HepG2 (cell line): ENCODE results near the gene GABRR2. TPM values are rescaled to one million over a fixed set of nuclear protein-coding genes. Genes with fewer than 3 reads are reported as not detected.

Experiments
- ATAC-seq: fragments of 200-7000 bp; cut with Tn5 transposase; 3 replicates; pipeline ENCODE4 v1.9.1; 2020; ENCODE audit warnings: mild to moderate bottlenecking, moderate library complexity
- BruUV-seq: library from RNA; stranded (reverse); fragments of 400-500 nt; replicated peaks from 2 replicates; lab custom pipeline; 2021; lab: Mats Ljungman, UMichigan
- CTCF ChIA-PET: fragments of 300-600 bp; formaldehyde crosslinking; extraction: SDS; loops from one replicate; lab custom pipeline; 2021; ENCODE audit warnings: low total read pairs, inconsistent platforms, low intra/inter-chr PET ratio; lab: Yijun Ruan, JAX
- POLR2A ChIA-PET: fragments of 350-600 bp; sonication (Branson Sonifier 250); formaldehyde crosslinking; loops from one replicate; lab custom pipeline; 2020; ENCODE audit warnings: antibody characterized with exemption, inconsistent platforms; lab: Yijun Ruan, JAX
- DNase-seq: peaks from one replicate; pipeline ENCODE4 v3.0.0-alpha.2; 2015; ENCODE audit warnings: low spot score
- FAIRE-seq: peaks from 3 replicates; lab custom pipeline; 2011; peaks lifted over from hg19 to GRCh38; lab: Jason Lieb, UNC
- H2AFZ ChIP-seq: one replicate; pipeline ENCODE4 v1.6.1; 2011; ENCODE audit warnings: low read length, inconsistent platforms
- H3K27ac ChIP-seq: fragments of 300-600 bp; 3 replicates; pipeline ENCODE4 v1.8.0; 2011; ENCODE audit warnings: mixed run types, mild to moderate bottlenecking, mixed read lengths, low read length, inconsistent platforms; ENCODE audit not compliant: insufficient read depth; ENCODE audit errors: extremely low read length
- H3K27me3 ChIP-seq, 2 experiments: fragments of 200-600 bp in 1 of 2; 2 replicates in 1 of 2; 3 replicates in 1 of 2; pipeline versions ENCODE4 v1.6.0 to v1.8.0; 2011; ENCODE audit warnings: low read length in 2 of 2, mild to moderate bottlenecking in 2 of 2, moderate library complexity in 2 of 2, inconsistent platforms in 1 of 2; ENCODE audit not compliant: insufficient read depth in 2 of 2, control insufficient read depth in 1 of 2
- H3K36me3 ChIP-seq, 2 experiments: fragments of 200-600 bp in 1 of 2; replicated peaks in 1 of 2; 2 replicates in 1 of 2; 3 replicates in 1 of 2; pipeline versions ENCODE4 v1.5.1 to v1.8.0; 2011; ENCODE audit warnings: low read length in 2 of 2, inconsistent platforms in 1 of 2; ENCODE audit not compliant: insufficient read depth in 2 of 2, control insufficient read depth in 1 of 2
- H3K4me1 ChIP-seq: 2 replicates; pipeline ENCODE4 v1.5.1; 2012; ENCODE audit warnings: low read length, inconsistent platforms; ENCODE audit not compliant: insufficient read depth
- H3K4me2 ChIP-seq: 2 replicates; pipeline ENCODE4 v1.6.0; 2011; ENCODE audit warnings: low read depth, low read length, inconsistent platforms
- H3K4me3 ChIP-seq, 3 experiments: fragments of 200-600 bp in 1 of 3; sonication (generic), shearing (Covaris generic) in 1 of 3; replicated peaks in 1 of 3; 2 replicates each; pipeline ENCODE4 v1.5.1; 2011 to 2016; ENCODE audit warnings: low read length in 3 of 3, inconsistent platforms in 2 of 3, low read depth in 2 of 3, mild to moderate bottlenecking in 2 of 3, control low read depth in 1 of 3, mixed read lengths in 1 of 3; ENCODE audit not compliant: insufficient read depth in 1 of 3
- H3K79me2 ChIP-seq: one replicate; pipeline ENCODE4 v1.6.1; 2011; ENCODE audit warnings: low read length, inconsistent platforms; ENCODE audit not compliant: insufficient read depth
- H3K9ac ChIP-seq: 2 replicates; pipeline ENCODE4 v1.6.0; 2011; ENCODE audit warnings: mild to moderate bottlenecking, low read depth, low read length, inconsistent platforms; ENCODE audit not compliant: insufficient read depth
- H3K9me3 ChIP-seq: 2 replicates; pipeline ENCODE4 v1.5.1; 2012; ENCODE audit warnings: mild to moderate bottlenecking, low read length
- H4K20me1 ChIP-seq: 2 replicates; pipeline ENCODE4 v1.6.0; 2011; ENCODE audit warnings: inconsistent platforms, mild to moderate bottlenecking, low read length, moderate library complexity; ENCODE audit not compliant: insufficient read depth
- EED ChIP-seq: sonication (generic); formaldehyde crosslinking; IDR thresholded peaks from 2 replicates; pipeline ENCODE4 v1.5.0; 2020; ENCODE audit warnings: mild to moderate bottlenecking, missing genetic modification reagents
- FOSL2 ChIP-seq: sonication (generic); formaldehyde crosslinking; IDR thresholded peaks from 2 replicates; pipeline ENCODE4 v1.4.0; 2020; ENCODE audit warnings: missing genetic modification reagents
- GATA4 ChIP-seq: sonication (generic); IDR thresholded peaks from 2 replicates; pipeline ENCODE4 v1.6.1; 2016; ENCODE audit warnings: antibody characterized with exemption, low read depth, borderline replicate concordance
- GFI1 ChIP-seq: sonication (generic); formaldehyde crosslinking; IDR thresholded peaks from 2 replicates; pipeline ENCODE4 v1.5.0; 2020; ENCODE audit warnings: missing genetic modification reagents, mild to moderate bottlenecking, borderline replicate concordance
- RNF219 ChIP-seq: sonication (generic); formaldehyde crosslinking; IDR thresholded peaks from 2 replicates; pipeline ENCODE4 v1.5.0; 2020; ENCODE audit warnings: mild to moderate bottlenecking, missing genetic modification reagents
- SRSF9 ChIP-seq: fragments of 200-400 bp; formaldehyde crosslinking; IDR thresholded peaks from 2 replicates; pipeline ENCODE4 v1.6.1; 2018; ENCODE audit warnings: borderline replicate concordance, mild to moderate bottlenecking, low read depth, low read length; ENCODE audit not compliant: insufficient read depth, poor library complexity, severe bottlenecking
- WIZ ChIP-seq: sonication (generic); formaldehyde crosslinking; IDR thresholded peaks from 2 replicates; pipeline ENCODE4 v1.5.1; 2020; ENCODE audit warnings: mild to moderate bottlenecking, missing genetic modification reagents
- ZNF350 ChIP-seq: sonication (generic); formaldehyde crosslinking; IDR thresholded peaks from 2 replicates; pipeline ENCODE4 v1.4.0; 2020; ENCODE audit warnings: mild to moderate bottlenecking, low read depth, missing genetic modification reagents, borderline replicate concordance
- ZNF512B ChIP-seq: sonication (generic); formaldehyde crosslinking; IDR thresholded peaks from 2 replicates; pipeline ENCODE4 v1.5.1; 2020; ENCODE audit warnings: missing genetic modification reagents, mild to moderate bottlenecking, borderline replicate concordance
- WGBS: methylation state at CpG from one replicate; pipeline ENCODE4 v1.1.6; 2017; ENCODE audit warnings: low lambda C conversion rate; 5-methylcytosine and 5-hydroxymethylcytosine counted together
- in situ Hi-C: cut with HindIII; loops from 2 replicates; pipeline ENCODE4 v1.10.0; 2017; ENCODE audit warnings: low pct_unique_long_range_greater_than_20kb; ENCODE audit not compliant: extremely low pct_ligation_motif_present
- intact Hi-C: fragments of 100-400 bp; cut with micrococcal nuclease; formaldehyde crosslinking; loops from one replicate; pipeline ENCODE4 v1.10.0; 2022; ENCODE audit not compliant: unreplicated experiment
- polyA plus RNA-seq, 8 experiments: library from polyadenylated mRNA; depleted of rRNA in 3 of 8; stranded (reverse) in 7 of 8; unstranded in 1 of 8; fragments of >200 nt; fragmentation: Illumina TruSeq in 4 of 8; extraction: Trizol in 4 of 8; gene quantifications; 2 replicates each; pipeline versions ENCODE4 v1.2.1 to v1.2.3, GENCODE V29; 2011 to 2016; ENCODE audit warnings: low read depth in 4 of 8, missing spikeins in 1 of 8, mixed read lengths in 1 of 8; ENCODE audit not compliant: insufficient read depth in 1 of 8
- total RNA-seq, 5 experiments: library from RNA; depleted of rRNA; stranded (reverse); fragments of >200 nt; fragmentation: Illumina TruSeq; extraction: Trizol; gene quantifications; 2 replicates each; pipeline ENCODE4 v1.2.3, GENCODE V29; 2016; ENCODE audit warnings: low read depth in 1 of 5

The GABRR2 gene
- total and polyA plus RNA-seq, 2 of the 13 experiments (the other 11 are each of a cell fraction or from before 2014, with no cell fraction given), result 0.13 TPM; not detected in 1

- TF ChIP-seq SRSF9 (no peak), GFI1 (CRISPR knock-in tag) (no peak), ZNF512B (no peak), FOSL2 (CRISPR knock-in tag) (no peak), WIZ (CRISPR knock-in tag) (no peak)
- TF ChIP-seq, all 625 proteins: peak for 0
Measured at GRCh38 chr6:89275900-89276299, 39.2 kb downstream of the GABRR2 start (continued).

DNA sequence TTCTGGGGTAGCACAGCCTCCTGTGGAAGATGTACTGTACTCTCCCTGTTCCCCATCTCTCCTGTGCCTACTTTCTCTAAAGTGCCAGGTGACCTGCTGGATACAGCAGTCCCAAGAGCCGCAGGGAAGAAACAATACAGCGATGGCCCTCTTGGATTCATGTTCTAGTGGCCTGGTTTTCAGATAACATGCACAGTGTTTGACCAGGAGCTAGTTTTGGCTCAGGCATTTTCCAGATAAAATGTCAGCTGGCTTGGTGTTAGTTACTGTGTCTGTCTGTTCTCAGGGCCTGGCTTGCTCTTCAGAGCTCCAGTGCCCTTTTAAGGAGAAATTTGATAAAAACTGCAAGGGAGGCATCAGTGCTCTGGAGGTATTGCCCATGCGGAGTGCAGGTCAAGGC, 41.3 kb downstream of the GABRR2 start:
- CTCF ChIA-PET, result no interaction called here
- POLR2A ChIA-PET, result no interaction called here
- Histone ChIP-seq H3K36me3 (no peaks in the 10 kb centered on the region), H4K20me1 (no peaks in the 10 kb centered on the region), H2AFZ (no peak overlapping the region), H3K9ac (no peak overlapping the region), H3K9me3 (no peaks in the 10 kb centered on the region), H3K4me2 (no peak overlapping the region), H3K79me2 (no peaks in the 10 kb centered on the region), H3K4me3 (no peak overlapping the region), H3K27me3 (peaks cover 1 to 22% of the 10 kb centered on the region in 2 experiments; a peak in 2 of 5 replicates), H3K4me1 (no peaks in the 10 kb centered on the region), H3K27ac (no peak overlapping the region)
- DNase-seq, result no peak
- WGBS, result 56% methylated on average over 2 of the region's 3 CpGs
- TF ChIP-seq RNF219 (CRISPR knock-in tag) (no peak), GATA4 (no peak), ZNF350 (CRISPR knock-in tag) (no peak), EED (CRISPR knock-in tag) (no peak)
- in situ Hi-C loops, result no loop called here
- BruUV-seq, result no TSS peak
- intact Hi-C loops, result no loop called here
- ATAC-seq, result no peak
- no peak for FAIRE-seq
